K562 (cell line): ENCODE results near the gene CCDC71L. TPM values are rescaled to one million over a fixed set of nuclear protein-coding genes. Genes with fewer than 3 reads are reported as not detected.

Experiments used
- GATA2 ChIP-seq: sonication (generic); formaldehyde crosslinking; IDR thresholded peaks from 2 replicates; pipeline ENCODE4 v1.4.0; 2020; ENCODE audit warnings: mild to moderate bottlenecking, missing genetic modification reagents
- HNRNPL ChIP-seq: fragments of 200-400 bp; formaldehyde crosslinking; IDR thresholded peaks from 2 replicates; pipeline ENCODE4 v1.6.1; 2017; ENCODE audit warnings: low read depth, mild to moderate bottlenecking, low read length
- MCM5 ChIP-seq: fragments of 450-650 bp; IDR thresholded peaks from 2 replicates; pipeline ENCODE4 v1.6.1; 2016; ENCODE audit warnings: low read depth
- MECOM ChIP-seq: fragments of 250-450 bp; sonication (Bioruptor Pico); IDR thresholded peaks from 2 replicates; pipeline ENCODE4 v1.8.0; 2022; ENCODE audit warnings: inconsistent platforms
- NCOA2 ChIP-seq, 2 experiments: fragments of 450-650 bp; IDR thresholded peaks; 2 replicates each; pipeline ENCODE4 v1.6.1; 2018; ENCODE audit warnings: mild to moderate bottlenecking in 2 of 2, moderate library complexity in 1 of 2; ENCODE audit not compliant: partially characterized antibody in 2 of 2
- RFX7 ChIP-seq: fragments of 250-450 bp; sonication (Bioruptor Pico); IDR thresholded peaks from 2 replicates; pipeline ENCODE4 v1.5.1; 2021; ENCODE audit warnings: mild to moderate bottlenecking
- RUNX1 ChIP-seq: sonication (generic); IDR thresholded peaks from 2 replicates; pipeline ENCODE4 v1.6.1; 2016; ENCODE audit warnings: antibody characterized with exemption, low read depth
- TBP ChIP-seq: optimal IDR thresholded peaks from 2 replicates; pipeline ENCODE3; 2011; ENCODE audit warnings: low read depth, low read length, improper control_type of control experiment
- TEAD4 ChIP-seq, 2 experiments: sonication (generic) in 1 of 2; formaldehyde crosslinking in 1 of 2; IDR thresholded peaks; 2 replicates each; pipeline versions ENCODE4 v1.6.1 to v1.8.0; 2012 to 2022; ENCODE audit warnings: borderline replicate concordance in 1 of 2, inconsistent platforms in 1 of 2, low read length in 1 of 2, mild to moderate bottlenecking in 1 of 2, missing genetic modification reagents in 1 of 2
- ZNF143 ChIP-seq: sonication (generic); formaldehyde crosslinking; IDR thresholded peaks from 2 replicates; pipeline ENCODE4 v1.9.0; 2022; ENCODE audit warnings: mild to moderate bottlenecking, missing genetic modification reagents
- ZNF561 ChIP-seq: fragments of 450-650 bp; formaldehyde crosslinking; conservative IDR thresholded peaks from 2 replicates; pipeline ENCODE4 v1.4.0; 2020; ENCODE audit warnings: mild to moderate bottlenecking, moderate library complexity
- polyA plus RNA-seq, 8 experiments: library from polyadenylated mRNA; depleted of rRNA in 4 of 8; stranded (reverse) in 5 of 8; unstranded in 3 of 8; fragments of >200 nt; fragmentation: Nextera tagmentation in 2 of 8; fragmentation: Illumina TruSeq in 1 of 8; extraction: Ambion mirVana in 2 of 8; extraction: Trizol in 1 of 8; gene quantifications; 2 replicates each; pipeline versions ENCODE4 v1.2.1 to v1.2.3, GENCODE V29; 2011 to 2014; ENCODE audit warnings: inconsistent platforms in 1 of 8, missing spikeins in 1 of 8
- total RNA-seq, 7 experiments: library from RNA; depleted of rRNA in 6 of 7; stranded (reverse); fragments of >200 nt in 6 of 7; fragmentation: Illumina TruSeq in 2 of 7; extraction: Trizol in 2 of 7; gene quantifications; 2 replicates each; pipeline versions ENCODE4 v1.2.1 to v1.2.3, GENCODE V29; 2011 to 2021; ENCODE audit warnings: low replicate concordance in 1 of 7
- TF ChIP-seq, protein P1 (sequence below): fragments of 450-650 bp; formaldehyde crosslinking; IDR thresholded peaks from 2 replicates; pipeline ENCODE4 v1.4.0; 2020; ENCODE audit warnings: mild to moderate bottlenecking
- TF ChIP-seq, protein P2 (sequence below): sonication (generic); formaldehyde crosslinking; IDR thresholded peaks from 2 replicates; pipeline ENCODE4 v1.5.0; 2020; ENCODE audit warnings: missing genetic modification reagents
- TF ChIP-seq, protein P3 (sequence below): IDR thresholded peaks from 2 replicates; pipeline ENCODE4 v1.6.1; 2011; ENCODE audit not compliant: insufficient read length; ENCODE audit errors: extremely low read depth
- TF ChIP-seq, protein P4 (sequence below): sonication (generic); formaldehyde crosslinking; IDR thresholded peaks from 2 replicates; pipeline ENCODE4 v1.8.1; 2023; ENCODE audit warnings: mild to moderate bottlenecking, missing genetic modification reagents
- TF ChIP-seq, protein P5 (sequence below), 2 experiments: fragments of 150-350 bp in 1 of 2; IDR thresholded peaks; 2 replicates each; pipeline ENCODE4 v1.6.1; 2012 to 2016; ENCODE audit warnings: low read depth in 2 of 2, low read length in 2 of 2, mild to moderate bottlenecking in 1 of 2, moderate library complexity in 1 of 2
- TF ChIP-seq, protein P6 (sequence below): IDR thresholded peaks from 2 replicates; pipeline ENCODE4 v1.6.1; 2016; ENCODE audit warnings: missing genetic modification characterization, missing compliant biosample characterization

The CCDC71L gene
- total and polyA plus RNA-seq, 9 of the 15 experiments (the other 6 are each of a cell fraction or from before 2014, with no cell fraction given): 5.7 to 108 (median 25.4) TPM

DNA sequence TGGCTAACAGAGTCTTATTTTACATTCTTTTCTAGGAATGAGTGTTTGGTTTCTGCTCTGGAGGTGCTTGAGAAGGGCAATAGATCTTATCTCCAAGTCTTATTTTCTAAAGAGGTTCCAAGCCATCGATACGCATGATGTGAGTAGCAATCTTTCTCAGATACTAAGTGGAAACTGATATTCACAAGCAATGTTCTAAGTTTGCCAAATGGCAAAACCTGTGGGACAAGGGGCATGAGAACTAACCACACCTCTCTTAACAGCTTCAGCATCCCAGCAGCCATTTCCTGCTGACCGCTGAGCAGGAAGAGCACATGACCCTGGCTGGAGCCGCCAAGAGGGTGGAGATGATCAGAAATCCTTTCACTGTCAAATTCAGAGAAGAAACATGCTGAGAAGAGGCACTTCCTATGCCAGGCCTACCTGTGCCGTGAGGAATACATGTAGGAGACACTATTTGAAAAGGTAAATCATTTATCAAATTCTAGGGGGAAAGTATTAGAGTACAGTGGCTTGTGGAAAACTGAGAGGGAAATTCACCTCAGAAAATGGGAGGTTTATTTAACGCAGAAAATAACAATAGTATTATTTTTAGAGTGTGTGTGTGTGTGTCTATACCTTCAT, 35.2 kb downstream of the CCDC71L start (continued):
- TF ChIP-seq, protein P1, sequence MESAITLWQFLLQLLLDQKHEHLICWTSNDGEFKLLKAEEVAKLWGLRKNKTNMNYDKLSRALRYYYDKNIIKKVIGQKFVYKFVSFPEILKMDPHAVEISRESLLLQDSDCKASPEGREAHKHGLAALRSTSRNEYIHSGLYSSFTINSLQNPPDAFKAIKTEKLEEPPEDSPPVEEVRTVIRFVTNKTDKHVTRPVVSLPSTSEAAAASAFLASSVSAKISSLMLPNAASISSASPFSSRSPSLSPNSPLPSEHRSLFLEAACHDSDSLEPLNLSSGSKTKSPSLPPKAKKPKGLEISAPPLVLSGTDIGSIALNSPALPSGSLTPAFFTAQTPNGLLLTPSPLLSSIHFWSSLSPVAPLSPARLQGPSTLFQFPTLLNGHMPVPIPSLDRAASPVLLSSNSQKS (CRISPR knock-in tag): no peak
- TF ChIP-seq MCM5 (no peak), RFX7 (CRISPR knock-in tag) (no peak), ZNF561 (CRISPR knock-in tag) (no peak), MECOM (CRISPR knock-in tag) (0 out of 2 replicates have a peak, but pooled peaks have one; percentile 11), RUNX1 (no peak), NCOA2 (IDR thresholded peaks at IDR 0.05; ENCODE audit: partially characterized antibody in 2 of 2) (no peak), GATA2 (CRISPR knock-in tag) (peak; percentile 43; the same call in 1 of the 2 replicates), TEAD4 (IDR thresholded peaks at IDR 0.05; ENCODE audit: low read length) (peak; percentile 8; the same call in 1 of the 2 replicates), TEAD4 (CRISPR knock-in tag; IDR thresholded peaks at IDR 0.05; ENCODE audit: borderline replicate concordance) (no peak), HNRNPL (no peak), ZNF143 (CRISPR knock-in tag) (no peak), TBP (no peak)
- TF ChIP-seq, protein P2, sequence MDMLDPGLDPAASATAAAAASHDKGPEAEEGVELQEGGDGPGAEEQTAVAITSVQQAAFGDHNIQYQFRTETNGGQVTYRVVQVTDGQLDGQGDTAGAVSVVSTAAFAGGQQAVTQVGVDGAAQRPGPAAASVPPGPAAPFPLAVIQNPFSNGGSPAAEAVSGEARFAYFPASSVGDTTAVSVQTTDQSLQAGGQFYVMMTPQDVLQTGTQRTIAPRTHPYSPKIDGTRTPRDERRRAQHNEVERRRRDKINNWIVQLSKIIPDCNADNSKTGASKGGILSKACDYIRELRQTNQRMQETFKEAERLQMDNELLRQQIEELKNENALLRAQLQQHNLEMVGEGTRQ (CRISPR knock-in tag): peak; percentile 71
- TF ChIP-seq, protein P3, sequence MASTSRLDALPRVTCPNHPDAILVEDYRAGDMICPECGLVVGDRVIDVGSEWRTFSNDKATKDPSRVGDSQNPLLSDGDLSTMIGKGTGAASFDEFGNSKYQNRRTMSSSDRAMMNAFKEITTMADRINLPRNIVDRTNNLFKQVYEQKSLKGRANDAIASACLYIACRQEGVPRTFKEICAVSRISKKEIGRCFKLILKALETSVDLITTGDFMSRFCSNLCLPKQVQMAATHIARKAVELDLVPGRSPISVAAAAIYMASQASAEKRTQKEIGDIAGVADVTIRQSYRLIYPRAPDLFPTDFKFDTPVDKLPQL: no peak
- TF ChIP-seq, protein P4, sequence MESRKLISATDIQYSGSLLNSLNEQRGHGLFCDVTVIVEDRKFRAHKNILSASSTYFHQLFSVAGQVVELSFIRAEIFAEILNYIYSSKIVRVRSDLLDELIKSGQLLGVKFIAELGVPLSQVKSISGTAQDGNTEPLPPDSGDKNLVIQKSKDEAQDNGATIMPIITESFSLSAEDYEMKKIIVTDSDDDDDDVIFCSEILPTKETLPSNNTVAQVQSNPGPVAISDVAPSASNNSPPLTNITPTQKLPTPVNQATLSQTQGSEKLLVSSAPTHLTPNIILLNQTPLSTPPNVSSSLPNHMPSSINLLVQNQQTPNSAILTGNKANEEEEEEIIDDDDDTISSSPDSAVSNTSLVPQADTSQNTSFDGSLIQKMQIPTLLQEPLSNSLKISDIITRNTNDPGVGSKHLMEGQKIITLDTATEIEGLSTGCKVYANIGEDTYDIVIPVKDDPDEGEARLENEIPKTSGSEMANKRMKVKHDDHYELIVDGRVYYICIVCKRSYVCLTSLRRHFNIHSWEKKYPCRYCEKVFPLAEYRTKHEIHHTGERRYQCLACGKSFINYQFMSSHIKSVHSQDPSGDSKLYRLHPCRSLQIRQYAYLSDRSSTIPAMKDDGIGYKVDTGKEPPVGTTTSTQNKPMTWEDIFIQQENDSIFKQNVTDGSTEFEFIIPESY (CRISPR knock-in tag): peak; percentile 65
- TF ChIP-seq, protein P5, sequence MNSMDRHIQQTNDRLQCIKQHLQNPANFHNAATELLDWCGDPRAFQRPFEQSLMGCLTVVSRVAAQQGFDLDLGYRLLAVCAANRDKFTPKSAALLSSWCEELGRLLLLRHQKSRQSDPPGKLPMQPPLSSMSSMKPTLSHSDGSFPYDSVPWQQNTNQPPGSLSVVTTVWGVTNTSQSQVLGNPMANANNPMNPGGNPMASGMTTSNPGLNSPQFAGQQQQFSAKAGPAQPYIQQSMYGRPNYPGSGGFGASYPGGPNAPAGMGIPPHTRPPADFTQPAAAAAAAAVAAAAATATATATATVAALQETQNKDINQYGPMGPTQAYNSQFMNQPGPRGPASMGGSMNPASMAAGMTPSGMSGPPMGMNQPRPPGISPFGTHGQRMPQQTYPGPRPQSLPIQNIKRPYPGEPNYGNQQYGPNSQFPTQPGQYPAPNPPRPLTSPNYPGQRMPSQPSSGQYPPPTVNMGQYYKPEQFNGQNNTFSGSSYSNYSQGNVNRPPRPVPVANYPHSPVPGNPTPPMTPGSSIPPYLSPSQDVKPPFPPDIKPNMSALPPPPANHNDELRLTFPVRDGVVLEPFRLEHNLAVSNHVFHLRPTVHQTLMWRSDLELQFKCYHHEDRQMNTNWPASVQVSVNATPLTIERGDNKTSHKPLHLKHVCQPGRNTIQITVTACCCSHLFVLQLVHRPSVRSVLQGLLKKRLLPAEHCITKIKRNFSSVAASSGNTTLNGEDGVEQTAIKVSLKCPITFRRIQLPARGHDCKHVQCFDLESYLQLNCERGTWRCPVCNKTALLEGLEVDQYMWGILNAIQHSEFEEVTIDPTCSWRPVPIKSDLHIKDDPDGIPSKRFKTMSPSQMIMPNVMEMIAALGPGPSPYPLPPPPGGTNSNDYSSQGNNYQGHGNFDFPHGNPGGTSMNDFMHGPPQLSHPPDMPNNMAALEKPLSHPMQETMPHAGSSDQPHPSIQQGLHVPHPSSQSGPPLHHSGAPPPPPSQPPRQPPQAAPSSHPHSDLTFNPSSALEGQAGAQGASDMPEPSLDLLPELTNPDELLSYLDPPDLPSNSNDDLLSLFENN (IDR thresholded peaks at IDR 0.05; ENCODE audit: low read depth in 2 of 2, low read length in 2 of 2): no peak
- TF ChIP-seq, protein P6, sequence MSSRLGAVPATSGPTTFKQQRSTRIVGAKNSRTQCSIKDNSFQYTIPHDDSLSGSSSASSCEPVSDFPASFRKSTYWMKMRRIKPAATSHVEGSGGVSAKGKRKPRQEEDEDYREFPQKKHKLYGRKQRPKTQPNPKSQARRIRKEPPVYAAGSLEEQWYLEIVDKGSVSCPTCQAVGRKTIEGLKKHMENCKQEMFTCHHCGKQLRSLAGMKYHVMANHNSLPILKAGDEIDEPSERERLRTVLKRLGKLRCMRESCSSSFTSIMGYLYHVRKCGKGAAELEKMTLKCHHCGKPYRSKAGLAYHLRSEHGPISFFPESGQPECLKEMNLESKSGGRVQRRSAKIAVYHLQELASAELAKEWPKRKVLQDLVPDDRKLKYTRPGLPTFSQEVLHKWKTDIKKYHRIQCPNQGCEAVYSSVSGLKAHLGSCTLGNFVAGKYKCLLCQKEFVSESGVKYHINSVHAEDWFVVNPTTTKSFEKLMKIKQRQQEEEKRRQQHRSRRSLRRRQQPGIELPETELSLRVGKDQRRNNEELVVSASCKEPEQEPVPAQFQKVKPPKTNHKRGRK (tag): no peak
